Medulla oblongata (tissue), 1 donor: Measurements from ENCODE around the gene CAB39.

Source experiments
- DNase-seq: peaks from one replicate; pipeline ENCODE4 v3.0.0-alpha.2; 2015; ENCODE audit errors: extremely low spot score

CAB39 gene

DNA sequence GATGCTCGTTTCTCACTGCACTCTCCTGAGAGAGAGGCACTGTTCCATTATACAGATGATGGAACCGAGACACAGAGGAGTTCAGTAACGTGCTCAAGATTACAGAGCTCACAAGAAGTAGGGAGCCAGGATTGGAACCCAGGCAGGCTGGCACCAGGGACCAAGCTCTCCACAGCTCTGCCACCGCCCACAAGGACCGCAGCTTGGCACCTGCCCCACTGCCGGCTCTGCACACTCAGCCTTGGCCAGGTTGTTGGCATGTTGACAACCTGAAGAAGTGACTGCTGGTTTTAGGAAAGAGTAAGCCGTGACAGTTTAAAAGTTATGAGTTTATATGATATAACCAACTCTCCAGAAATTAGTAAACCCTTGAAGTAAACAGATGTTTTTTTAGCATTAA, 104.1 kb downstream of the CAB39 start:
- DNase-seq: no peak

GRCh38 chr2:230819433-230819832, 106.8 kb downstream of the CAB39 start:
- DNase-seq: no peak

DNA sequence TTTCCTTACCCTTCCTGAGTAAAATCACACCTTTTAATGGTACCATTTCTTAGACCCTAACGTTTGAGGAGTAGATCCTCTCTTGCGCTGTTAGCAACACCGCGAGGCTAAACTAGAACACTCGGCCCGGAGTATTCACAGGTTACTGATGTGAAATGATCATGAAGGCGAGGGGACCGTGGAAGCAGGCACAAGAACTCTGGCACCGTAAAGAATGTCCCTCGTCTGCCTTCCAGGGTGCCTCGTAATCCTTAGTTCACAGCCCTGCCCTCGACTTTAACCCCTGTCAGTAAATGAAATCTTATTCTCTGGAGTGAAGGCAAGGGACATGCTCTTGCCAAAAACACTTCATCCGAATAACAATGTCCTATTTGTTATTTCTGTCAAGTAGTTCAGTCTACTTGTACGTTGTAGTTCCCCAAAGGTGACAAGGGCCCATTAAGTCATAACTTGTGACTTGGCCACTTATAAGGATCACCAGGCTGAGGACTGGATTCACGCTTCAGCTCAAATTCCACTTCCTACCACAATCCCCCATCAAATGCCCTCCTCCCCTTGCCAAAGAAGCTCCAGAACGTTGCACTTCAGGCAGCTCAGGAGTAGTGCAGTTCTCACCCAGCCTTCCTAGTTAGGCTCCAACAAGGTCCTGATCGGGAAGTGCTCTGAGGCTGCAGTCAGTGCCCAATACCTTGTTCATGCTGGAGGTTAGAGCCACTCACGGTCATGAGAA, 108.8 kb downstream of the CAB39 start:
- no peak for DNase-seq

DNA sequence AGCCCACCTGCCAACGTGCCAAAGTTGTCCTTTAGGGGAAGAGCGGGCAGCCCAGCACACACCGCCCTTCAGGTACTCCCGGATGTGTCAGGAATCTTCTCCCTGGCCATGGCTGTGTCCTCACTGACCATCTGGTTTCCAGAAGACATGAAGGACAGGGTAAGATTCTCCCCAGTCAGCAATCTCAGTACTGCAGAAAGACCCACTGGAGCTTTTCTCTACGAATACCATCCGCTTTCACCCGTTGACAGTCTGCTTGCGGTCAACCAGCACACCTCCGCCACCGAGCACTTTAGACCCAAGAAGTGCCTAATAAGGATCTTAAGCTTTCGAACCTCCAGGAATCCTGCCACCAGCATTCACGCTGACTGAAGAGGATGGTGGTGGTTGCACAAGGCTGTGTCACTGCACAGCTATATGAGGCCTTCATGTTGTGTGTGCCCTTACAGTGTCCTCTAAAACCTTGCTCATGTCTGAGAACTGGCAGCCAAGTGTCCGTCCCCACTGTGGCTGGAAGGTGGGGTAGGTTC, 109.4 kb downstream of the CAB39 start:
- DNase-seq: no peak

DNA sequence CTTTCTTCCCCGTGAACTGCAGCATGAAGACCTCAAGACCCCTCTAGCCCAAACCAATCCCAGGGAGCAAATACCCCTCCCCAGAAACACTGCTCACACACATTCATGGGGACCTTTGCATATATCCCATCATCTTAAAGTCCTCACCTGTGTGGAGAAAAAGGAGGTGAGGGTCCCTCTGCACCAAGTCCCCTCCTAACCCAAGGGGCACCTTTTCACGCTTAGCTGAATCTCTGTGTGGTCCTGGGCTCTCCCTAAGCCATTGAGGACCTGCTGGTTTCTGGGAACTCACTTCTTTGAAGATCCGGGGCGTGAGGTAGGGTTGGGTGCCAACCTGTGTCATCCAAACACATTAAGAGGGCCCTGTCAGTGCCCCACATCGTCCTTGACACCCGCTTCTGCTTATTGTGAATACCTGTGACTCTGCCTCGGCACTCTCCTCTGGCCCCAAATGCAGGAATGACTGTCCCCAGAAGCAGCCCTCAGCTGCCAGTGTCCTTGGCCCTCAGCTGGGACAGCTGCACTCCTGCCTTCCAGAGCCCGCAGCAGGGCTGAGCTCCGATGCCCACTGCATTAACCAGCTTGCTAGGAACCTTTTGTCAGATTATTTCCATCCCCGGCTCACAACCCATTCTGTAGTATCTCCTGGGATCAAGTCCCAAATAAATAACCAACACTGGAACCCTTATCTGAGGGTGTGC, 110.8 kb downstream of the CAB39 start:
- no peak for DNase-seq

DNA sequence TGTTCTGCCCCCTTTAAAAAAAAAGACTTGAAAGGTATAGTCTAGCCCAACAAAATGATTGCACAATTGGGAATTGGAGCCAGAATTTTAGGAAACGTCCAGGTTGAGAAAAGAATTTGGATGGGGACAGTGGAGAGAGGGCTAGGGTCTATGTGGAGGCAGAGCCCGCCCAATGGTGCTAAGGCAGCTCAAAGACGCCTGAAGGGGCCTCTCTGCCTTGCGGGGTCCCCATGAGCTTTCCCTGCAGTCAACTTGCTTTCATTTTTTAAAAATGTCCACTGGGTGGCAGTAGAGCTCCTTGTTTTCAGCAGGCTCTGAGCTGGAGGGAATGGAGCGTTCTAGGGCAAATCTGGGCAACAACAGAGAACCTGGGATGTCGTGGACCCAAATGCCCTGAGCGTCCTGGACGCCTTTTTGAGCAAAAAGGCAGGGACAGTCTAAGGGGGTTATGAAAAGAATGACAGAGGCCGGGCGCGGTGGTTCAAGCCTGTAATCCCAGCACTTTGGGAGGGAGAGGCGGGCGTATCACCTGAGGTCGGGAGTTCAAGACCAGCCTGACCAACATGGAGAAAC, 111.8 kb downstream of the CAB39 start:
- DNase-seq: peak; percentile 92

DNA sequence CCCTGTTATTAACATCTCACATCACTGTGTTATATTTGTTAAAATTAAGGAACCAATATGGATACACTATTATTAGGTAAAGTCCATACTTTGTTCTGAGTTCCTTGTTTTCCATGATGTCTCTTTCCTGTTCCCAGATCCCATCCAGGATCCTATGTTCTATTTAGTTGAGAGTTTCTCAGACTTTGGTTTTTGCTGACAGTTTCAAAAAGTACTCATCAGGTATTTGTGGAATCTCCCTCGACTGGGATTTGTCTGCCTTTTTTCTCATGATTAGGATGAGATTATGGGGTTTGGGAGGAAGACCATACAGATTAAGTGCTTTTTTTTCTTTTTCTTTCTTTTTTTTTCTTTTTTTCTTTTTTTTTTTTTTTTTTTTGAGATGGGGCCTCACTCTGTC, 112.7 kb downstream of the CAB39 start:
- no peak for DNase-seq

GRCh38 chr2:230827774-230828271, 115.2 kb downstream of the CAB39 start:
- no peak for DNase-seq

DNA sequence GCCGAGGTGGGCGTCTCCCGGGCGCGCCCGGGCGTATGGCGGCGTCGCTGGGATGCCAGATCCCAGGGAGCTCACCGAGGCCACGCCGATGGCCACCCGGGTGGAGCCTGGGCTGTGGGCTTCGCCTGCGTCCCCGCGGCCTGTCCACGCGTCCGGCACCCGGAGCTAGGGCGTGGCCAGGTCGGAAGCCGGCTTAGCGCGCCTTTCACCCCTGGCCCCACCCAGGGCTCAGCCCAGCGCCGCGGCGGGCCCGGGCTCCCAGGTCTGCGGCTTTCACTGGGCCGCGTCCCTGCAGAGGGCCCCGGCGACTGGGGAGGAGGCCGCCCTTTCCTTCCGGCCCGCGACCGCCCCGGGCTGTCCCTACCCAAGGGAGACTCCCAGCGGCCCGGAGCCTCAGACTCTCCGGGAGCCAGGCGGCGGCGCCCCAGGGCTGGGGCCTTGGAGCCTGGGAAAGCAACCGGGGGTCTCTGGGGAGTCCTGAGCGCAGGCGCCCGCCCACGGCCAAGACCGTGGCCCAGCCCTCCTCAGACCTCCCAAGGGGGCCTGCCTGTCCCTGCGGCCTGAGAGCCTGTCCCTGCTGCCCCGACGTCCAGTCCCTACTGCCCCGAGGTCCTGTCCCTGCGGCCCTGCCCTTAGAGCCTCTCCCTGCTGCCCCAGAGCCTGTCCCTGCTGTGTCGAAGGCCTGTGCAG, 115.8 kb downstream of the CAB39 start:
- DNase-seq: no peak

DNA sequence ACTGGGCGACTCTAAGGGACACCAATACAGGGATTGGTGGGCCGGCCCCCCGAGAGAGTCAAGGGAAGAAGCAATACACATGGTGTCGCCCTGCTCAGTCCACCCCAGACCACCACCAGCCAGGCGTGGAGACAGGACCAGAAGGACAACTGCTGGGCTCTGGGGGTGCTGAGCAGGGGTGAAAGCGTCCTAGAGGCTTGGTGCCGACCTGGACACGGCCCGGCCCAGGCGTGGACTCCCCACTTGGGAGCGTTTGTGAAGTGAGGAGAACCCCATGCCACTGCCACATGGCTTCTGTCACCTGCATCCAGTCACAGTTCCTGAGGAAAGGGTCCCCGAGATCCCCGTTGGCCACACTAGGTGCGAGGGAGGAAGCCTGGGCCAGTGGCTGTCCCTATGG, 116.7 kb downstream of the CAB39 start:
- no peak for DNase-seq

GRCh38 chr2:230829959-230830358, 117.3 kb downstream of the CAB39 start:
- DNase-seq: no peak

DNA sequence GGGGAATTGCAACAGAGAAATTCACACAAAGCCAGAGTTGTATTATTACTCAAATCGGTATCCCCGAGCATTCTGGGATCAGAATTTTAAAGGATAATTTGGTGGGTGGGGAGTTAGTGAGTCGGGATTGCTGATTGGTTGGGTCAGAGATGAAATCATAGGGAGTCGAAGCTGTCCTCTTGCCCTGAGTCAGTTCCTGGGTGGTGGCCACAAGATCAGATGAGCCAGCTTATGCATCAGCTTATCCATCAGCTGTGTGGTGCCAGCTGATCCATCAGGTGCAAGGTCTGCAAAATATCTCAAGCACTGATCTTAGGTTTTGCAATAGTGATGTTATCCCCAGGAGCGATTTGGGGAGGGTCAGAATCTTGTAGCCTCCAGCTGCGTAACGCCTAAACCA, 117.8 kb downstream of the CAB39 start:
- DNase-seq: no peak

- no peak for DNase-seq
Measured at GRCh38 chr2:230840301-230840700, 127.7 kb downstream of the CAB39 start.

- no peak for DNase-seq
Measured at GRCh38 chr2:230842473-230842872, 129.8 kb downstream of the CAB39 start.

- no peak for DNase-seq
Measured at GRCh38 chr2:230843132-230843531, 130.5 kb downstream of the CAB39 start.

DNA sequence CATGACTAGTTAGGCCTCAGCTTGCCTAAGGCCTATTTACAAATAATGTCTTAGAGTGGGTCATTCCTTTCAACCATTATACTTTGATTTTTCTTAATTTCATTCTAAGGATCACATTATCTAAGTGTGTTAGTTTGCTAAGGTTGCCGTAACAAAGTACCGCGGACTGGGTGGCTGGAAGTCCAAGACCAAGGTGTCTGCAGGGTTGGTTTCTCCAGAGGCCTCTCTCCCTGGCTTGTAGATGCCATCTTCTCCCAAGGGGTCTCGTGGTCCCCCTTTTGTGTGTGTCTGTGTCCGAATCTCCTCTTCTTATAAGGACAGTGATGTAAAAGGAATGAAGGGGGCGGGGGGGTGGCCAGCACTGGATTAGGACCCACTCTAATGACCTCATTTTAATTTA, 133.7 kb downstream of the CAB39 start:
- DNase-seq: no peak

DNA sequence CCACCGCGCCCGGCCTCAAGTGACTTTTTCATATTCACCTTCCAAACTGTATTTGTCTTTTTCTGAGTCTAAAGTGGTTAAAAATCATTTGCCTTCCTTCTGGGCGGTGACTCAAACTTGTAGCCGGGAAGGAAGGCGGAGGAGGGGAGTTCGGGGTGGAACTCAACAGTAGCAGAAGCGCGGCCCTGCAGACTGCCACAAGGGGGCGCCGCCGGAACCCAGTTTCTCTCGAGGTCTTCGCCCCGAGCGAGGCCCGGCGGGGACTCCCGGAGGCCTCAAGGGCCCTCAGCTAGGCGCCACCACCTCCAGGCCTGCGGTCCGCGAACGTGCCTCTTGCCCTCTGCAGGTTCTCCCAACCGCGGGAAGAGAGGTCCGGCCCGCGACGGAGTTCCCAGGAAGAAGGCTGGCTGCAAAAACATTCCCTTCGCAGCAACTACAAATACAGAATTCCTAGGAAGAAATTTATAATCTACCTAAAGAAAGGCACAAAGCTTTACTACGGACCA, 135.3 kb downstream of the CAB39 start:
- peak; percentile 74 for DNase-seq

- no peak for DNase-seq
Measured at GRCh38 chr2:230849633-230850357, 137.2 kb downstream of the CAB39 start.

GRCh38 chr2:230850358-230850658, 137.7 kb downstream of the CAB39 start:
- no peak for DNase-seq

DNA sequence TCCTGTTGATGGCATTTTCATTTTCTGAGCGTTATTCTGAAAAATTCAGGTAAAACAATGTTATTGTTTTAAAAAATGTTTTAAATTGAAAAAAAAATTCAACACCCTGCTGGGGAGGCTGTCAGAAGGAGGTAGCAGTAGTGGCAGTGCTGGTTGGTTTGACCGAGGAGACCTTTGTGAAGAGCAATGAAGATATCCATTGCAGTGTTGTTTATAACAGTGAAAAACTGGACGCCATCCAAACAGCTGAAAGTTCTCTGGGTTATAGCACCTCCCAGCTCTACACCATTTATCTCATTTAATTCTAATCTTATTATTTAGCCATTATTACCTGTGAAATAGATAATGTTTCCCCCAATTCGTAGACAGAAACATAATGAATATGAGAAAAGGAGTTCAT, 139.5 kb downstream of the CAB39 start:
- DNase-seq: no peak

- DNase-seq: no peak
Measured at GRCh38 chr2:230861552-230862255, 149.1 kb downstream of the CAB39 start.
